ENCODE measurements around the gene TRHDE.

- no peak for TF ChIP-seq CTCF (IDR thresholded peaks at IDR 0.05)
- no peak for TF ChIP-seq POLR2A (IDR thresholded peaks at IDR 0.05)
Observed at GRCh38 chr12:72549184-72549583, 277.0 kb downstream of the TRHDE start.
